HG03108 (cell line): Measurements from ENCODE around the gene SPX.

Source experiments
- ATAC-seq: cut with Tn5 transposase; IDR thresholded peaks from one replicate; pipeline ENCODE4 v1.9.1; 2021; ENCODE audit warnings: moderate library complexity; ENCODE audit not compliant: unreplicated experiment

The SPX gene

GRCh38 chr12:21538061-21538653 is 12.1 kb downstream of the SPX start:
- no peak for ATAC-seq

- no peak for ATAC-seq
Measured at GRCh38 chr12:21539797-21540196, 13.7 kb downstream of the SPX start.

GRCh38 chr12:21541773-21542172 is 15.7 kb downstream of the SPX start:
- no peak for ATAC-seq

- no peak for ATAC-seq
Measured at GRCh38 chr12:21542403-21542802, 16.3 kb downstream of the SPX start.

DNA sequence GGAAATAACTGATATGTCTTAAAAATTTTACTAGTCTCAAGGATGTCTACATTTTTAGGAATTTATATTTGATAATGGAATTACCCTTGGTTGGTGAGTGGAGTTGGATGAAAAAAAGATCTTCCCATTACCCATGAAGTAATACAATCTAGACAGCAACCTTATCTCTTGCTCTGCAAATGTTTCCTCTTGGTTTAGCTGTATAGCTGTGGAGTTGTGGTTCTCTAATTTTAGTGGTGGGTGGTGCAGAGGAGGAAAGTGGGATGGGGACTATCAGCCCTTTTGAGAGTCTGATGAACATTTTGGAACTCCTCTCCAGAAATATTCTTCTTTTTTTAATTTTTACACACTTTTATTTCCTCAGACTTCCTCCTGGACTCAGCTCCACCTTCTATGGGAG is 17.1 kb downstream of the SPX start:
- no peak for ATAC-seq

- no peak for ATAC-seq
Measured at GRCh38 chr12:21545557-21545956, 19.5 kb downstream of the SPX start.

GRCh38 chr12:21546716-21547115 is 20.6 kb downstream of the SPX start:
- no peak for ATAC-seq

GRCh38 chr12:21547437-21547836 is 21.3 kb downstream of the SPX start:
- no peak for ATAC-seq

DNA sequence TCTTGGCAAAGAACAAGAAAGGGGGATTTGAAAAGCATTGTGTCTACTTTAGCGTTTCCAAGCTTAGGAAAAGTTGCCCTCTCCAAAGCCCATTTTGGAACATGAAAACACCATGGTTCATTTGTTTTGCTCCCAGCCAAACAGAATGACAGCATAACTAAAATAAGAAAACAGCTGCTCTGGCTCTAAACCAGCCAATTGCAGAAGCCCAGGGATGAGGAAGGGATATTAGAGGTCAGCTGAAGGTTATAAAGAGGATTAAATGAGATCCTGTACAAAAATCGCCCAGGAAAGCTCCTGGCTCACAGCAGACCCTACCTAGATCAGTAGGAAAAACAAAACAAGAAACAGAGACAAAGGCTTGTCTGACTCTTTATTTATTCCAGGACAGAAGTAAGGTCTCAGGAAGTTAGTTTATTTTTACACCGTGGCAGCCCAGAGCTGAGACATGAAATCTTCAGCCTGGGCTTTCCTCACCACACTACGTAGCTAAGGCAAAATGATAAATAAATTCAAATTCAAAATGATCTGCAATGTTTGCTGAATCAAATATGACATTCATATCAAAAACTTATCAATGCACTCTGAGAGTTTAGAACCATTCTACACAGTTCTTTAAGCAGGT is 25.9 kb downstream of the SPX start:
- ATAC-seq, result no peak

- ATAC-seq, result no peak
Measured at GRCh38 chr12:21552635-21553328, 26.7 kb downstream of the SPX start.

- no peak for ATAC-seq
Measured at GRCh38 chr12:21553329-21553675, 27.2 kb downstream of the SPX start.

DNA sequence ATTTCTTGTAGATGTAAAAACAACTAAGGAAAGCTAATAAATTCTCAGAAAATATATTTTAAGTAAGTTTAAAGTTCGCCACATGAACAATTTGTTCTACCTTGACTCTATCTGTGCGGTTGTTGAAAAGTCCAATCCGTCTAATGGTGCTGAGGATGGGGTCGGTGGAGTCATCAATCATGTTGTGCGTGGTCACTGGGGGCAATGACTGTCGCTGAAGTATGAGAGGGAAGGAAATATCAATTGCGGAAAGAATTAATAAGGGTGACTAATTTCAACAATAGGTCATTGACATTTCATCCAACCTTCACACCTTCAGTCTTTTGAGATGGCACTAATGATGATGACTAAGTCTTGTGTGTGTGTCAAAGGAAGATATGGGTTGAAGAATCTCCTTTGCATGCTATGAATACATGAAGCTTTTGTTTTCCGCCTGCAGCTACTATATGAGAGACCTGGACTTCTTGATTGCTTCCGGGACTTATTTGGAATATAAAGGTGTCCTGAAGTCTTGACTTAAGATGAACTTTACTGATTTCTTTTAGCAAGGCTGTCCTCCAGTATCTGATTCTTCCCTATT is 32.1 kb downstream of the SPX start:
- ATAC-seq, result no peak

- ATAC-seq, result no peak
Measured at GRCh38 chr12:21559855-21560569, 33.9 kb downstream of the SPX start.

DNA sequence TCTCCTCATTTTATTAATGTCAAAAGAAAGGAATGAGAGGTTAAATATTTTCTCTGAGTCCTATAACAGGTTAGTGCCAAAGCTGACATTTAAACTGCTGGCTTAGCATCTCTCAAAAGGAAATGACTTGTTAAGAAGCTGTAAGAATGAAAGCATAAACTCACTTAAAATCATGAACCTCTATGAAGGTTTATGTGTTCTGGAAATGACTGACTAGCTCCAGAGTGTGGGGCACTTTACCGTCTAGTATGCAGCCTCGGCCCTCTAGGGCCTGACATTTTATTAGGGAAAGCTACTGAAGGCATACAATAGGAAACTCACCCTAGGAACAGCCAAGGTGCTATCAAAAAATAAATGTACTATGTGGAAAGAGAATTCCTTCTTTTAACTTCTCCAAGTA is 35.1 kb downstream of the SPX start:
- no peak for ATAC-seq

- no peak for ATAC-seq
Measured at GRCh38 chr12:21562859-21563258, 36.8 kb downstream of the SPX start.

- no peak for ATAC-seq
Measured at GRCh38 chr12:21566223-21566906, 40.3 kb downstream of the SPX start.

- ATAC-seq, result no peak
Measured at GRCh38 chr12:21566907-21567394, 40.9 kb downstream of the SPX start.

DNA sequence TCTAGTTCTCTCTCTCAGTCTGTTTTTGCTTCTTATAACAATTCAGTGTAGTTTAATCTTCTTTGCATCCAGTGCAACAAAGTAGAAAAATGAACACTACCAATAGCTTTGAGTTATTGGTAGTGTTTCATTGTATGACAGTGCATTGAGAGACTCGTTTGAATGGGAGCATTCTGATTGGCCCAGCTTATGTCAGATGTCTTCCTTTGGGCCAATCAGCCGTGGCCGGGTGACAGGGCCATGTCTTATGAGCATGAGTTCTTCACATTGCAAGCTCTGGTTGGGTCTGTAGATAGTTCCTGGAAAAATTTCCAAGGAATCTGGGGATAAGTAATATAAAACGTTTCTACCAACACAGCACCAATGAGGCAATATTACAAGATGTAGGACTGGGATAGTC is 42.0 kb downstream of the SPX start:
- no peak for ATAC-seq

- ATAC-seq, result no peak
Measured at GRCh38 chr12:21571046-21571445, 45.0 kb downstream of the SPX start.

GRCh38 chr12:21573733-21574358 is 47.8 kb downstream of the SPX start:
- ATAC-seq, result no peak
